Measurements from ENCODE around the gene TADA2A.

Gene TADA2A

GRCh38 chr17:37465069-37465616, 58.5 kb downstream of the TADA2A start:
- no peak for DNase-seq

- DNase-seq: no peak
Observed at GRCh38 chr17:37466471-37466870, 59.8 kb downstream of the TADA2A start.

GRCh38 chr17:37470181-37470580, 63.5 kb downstream of the TADA2A start:
- no peak for DNase-seq

- no peak for DNase-seq
Observed at GRCh38 chr17:37475731-37476420, 69.2 kb downstream of the TADA2A start.

GRCh38 chr17:37476431-37477120, 69.9 kb downstream of the TADA2A start:
- DNase-seq: no peak

- DNase-seq: no peak
Observed at GRCh38 chr17:37478187-37478586, 71.5 kb downstream of the TADA2A start.

GRCh38 chr17:37479025-37479424, 72.3 kb downstream of the TADA2A start:
- DNase-seq: no peak

- DNase-seq: no peak
Observed at GRCh38 chr17:37480427-37480826, 73.7 kb downstream of the TADA2A start.

- DNase-seq: no peak
Observed at GRCh38 chr17:37481001-37481665, 74.4 kb downstream of the TADA2A start.

- no peak for DNase-seq
Observed at GRCh38 chr17:37483311-37484039, 76.8 kb downstream of the TADA2A start.

GRCh38 chr17:37485938-37486570, 79.4 kb downstream of the TADA2A start:
- DNase-seq: no peak

- no peak for DNase-seq
Observed at GRCh38 chr17:37488009-37488604, 81.4 kb downstream of the TADA2A start.

- DNase-seq: peak; percentile 22
Observed at GRCh38 chr17:37488607-37489196, 82.0 kb downstream of the TADA2A start.

GRCh38 chr17:37489197-37490001, 82.7 kb downstream of the TADA2A start, which contains the start of gene DUSP14:
Gene DUSP14, plus strand, starts transcription at chr17:37489891. Its CDS starts 22,382 bp downstream, at chr17:37512273.
- peak; percentile 16 for DNase-seq

GRCh38 chr17:37490022-37490587, 83.4 kb downstream of the TADA2A start:
- DNase-seq: no peak

- DNase-seq: no peak
Observed at GRCh38 chr17:37490638-37491614, 84.2 kb downstream of the TADA2A start.

- DNase-seq: no peak
Observed at GRCh38 chr17:37492167-37492566, 85.5 kb downstream of the TADA2A start.

- DNase-seq: no peak
Observed at GRCh38 chr17:37493249-37494027, 86.8 kb downstream of the TADA2A start.
